GM19438 (cell line): ENCODE measurements around the gene TEAD1.

Source experiments
- ATAC-seq: cut with Tn5 transposase; IDR thresholded peaks from one replicate; pipeline ENCODE4 v1.9.1; 2021; ENCODE audit warnings: low read depth; ENCODE audit not compliant: unreplicated experiment

Gene TEAD1

DNA sequence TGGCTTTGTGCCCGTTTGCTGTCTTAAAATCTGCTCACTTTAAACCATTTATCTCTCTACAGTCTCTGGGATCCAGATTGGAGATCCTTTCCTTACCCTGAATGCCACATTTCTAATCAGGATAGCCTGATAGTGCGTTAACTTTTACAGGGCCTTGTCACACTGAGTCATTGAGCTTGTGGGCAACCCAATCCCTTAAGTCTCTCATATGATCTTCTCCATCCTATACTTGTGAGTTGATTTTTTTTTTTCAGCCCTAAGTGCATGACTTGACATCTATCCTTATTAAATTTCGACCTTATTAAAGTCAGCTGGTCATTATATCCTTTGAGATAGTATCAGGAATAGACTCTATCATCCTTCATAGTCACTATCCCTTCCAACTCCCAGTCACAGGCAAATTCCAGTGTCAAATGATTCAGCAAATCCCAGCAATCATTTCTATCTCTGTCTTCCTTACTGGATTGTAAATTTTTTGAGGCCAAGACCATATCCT, 57.7 kb downstream of the TEAD1 start:
- no peak for ATAC-seq

DNA sequence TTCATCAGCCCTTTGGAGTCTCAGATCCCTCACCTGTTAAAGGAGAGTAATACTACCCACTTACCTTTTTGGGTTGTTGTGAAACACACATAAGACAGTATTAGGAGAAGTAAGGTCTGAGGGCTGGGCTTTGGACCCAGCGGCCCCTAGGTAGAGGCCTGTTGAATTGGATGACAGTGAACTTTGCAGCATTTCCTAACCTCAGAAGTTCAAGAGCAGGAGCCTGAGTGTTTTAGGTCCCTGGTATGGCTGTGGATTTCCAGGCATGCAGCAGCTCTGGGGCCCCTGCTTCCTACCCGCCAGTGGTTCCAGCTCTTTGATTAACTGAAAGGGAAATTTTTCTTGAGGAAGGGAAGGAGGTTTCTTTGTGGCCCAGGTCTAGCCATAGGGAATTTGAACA, 58.9 kb downstream of the TEAD1 start:
- ATAC-seq, result no peak

DNA sequence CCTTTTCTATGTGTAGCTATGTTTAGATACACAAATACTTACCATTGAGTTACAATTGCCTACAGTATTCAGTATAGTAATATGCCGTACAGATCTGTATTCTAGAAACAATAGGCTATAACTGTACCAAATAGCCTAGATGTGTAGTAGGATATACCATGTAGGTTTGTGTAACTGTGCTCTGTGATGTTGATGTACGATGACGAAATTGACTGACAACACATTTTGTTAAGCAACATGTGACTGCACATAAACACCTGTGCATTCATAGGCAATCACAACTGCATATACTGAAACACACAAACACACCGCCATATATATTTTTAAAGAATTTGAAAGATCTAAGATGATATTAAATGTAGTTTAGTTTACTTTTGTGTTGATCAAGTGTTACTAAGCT, 60.4 kb downstream of the TEAD1 start:
- no peak for ATAC-seq

DNA sequence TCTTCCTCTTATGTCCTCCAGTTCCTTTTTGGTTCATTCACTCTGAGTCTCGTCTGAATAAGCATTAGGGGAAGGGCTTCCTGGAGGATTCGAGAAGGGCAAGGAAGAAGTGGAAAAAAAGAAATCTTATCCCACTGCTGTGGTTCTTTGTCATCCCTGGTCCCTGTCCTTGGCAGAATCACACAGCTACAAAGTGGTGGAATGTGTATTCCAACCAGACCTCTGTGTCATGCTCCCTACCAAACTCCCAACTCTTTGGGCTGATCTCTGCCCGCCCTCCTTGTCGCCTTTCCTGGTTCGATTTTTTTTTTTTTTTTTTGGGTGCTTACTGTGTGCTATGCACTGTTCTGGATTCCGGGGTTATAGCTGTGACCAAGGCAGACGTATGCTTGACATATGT, 61.0 kb downstream of the TEAD1 start:
- no peak for ATAC-seq

DNA sequence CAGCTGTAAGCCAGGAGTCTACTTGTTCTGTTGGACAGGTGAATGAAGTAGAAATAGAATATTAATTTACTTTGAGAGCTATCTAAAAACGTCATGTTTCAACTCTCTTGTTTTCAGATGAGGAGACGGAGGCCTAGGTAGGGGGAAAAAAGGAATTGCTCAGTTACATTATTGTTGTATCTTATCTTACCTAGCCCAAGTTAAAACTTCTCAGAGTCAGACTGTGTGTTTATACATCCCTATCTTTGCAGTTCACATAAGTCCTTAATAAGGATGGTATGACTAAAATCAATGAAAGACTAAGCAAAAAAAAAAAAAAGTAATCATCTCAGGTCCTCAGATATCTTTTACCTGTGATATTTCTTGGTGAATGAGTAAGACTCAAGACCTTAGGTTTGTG, 62.8 kb downstream of the TEAD1 start:
- ATAC-seq, result no peak

DNA sequence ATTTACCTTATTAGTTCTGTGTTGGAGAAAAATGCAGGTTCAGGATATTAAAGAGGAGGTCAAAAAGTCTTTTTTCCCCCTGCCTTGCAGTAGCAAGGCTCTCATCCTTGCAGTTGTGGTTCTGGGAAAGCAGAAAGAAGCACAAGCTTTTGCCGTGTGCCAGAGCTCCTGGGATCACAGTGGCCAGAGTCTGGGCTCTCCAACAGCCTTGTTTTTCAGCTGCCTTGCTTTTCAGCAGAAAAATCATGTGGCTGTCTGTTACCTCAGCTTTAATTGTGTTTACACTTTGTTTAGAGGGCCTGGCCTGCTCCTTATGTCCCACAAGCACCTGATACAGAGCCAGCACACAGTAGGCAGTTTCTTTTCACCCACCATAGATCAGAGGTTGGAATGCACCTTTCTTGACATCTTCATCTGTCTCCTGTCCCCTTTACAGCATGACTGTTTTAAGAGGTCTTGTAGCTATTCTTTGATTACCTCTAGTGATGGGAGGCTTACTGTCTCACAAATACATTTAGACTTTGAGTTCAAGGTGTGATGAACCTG, 67.5 kb downstream of the TEAD1 start:
- no peak for ATAC-seq

DNA sequence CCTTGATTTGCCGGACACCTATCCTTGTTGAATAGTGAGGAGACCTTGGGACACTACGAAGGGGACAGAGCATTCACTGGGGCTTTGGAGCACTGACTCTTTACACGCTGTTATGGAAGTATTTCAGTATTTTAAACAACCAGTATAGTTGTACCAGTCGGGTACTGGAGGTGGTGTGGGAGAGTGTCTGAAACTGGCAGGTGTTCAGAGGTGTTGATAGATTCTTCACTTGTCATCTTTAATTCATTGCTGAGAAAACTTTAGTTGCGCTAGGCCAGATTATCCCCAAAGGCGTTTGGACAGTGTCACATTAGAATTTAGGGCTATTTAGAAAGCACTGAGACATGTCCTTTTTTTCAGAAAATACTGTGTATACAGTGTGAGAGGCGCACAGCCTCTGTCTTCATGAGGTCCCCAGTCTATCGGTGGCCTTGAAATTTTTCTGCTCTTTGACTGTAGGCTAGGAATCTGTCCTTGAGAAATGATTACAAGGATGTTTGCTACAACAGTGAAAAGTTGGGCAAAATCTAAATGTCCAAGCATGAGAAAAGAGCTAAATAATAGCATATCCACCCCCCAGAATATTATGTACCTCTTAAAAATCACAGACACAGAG, 69.7 kb downstream of the TEAD1 start:
- ATAC-seq, result no peak

DNA sequence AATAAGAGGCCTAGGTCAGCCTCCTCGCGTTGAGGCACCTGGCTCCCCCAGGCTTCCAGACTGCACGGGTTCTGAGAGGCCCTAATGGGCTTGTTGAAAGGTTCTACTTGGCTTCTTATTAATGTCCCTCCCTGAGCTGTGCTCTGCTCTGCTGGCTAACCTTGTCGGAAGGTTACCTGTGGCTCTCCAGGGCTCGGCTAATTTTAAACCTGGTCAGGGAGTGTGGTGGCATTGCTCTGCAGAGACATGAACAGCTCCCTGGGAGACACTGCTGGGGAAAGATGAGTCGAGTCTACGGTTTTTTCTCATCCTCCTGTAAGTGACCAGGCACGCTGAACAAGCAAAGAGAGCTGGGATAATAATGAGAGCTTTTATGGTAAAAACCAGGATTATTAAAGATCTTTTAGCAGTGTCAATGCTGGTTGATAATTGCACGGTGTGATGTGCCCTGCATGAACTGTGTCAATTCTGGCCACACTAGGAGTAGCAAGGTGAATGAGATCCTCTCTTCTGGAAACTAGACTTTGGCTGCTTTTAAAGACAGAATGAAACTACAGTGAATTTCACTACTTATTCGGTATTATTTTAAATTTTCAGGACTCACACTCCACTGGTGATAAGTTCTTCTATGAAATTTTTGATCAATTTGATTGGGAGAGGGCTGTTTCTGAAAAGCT, 70.7 kb downstream of the TEAD1 start:
- ATAC-seq, result no peak

DNA sequence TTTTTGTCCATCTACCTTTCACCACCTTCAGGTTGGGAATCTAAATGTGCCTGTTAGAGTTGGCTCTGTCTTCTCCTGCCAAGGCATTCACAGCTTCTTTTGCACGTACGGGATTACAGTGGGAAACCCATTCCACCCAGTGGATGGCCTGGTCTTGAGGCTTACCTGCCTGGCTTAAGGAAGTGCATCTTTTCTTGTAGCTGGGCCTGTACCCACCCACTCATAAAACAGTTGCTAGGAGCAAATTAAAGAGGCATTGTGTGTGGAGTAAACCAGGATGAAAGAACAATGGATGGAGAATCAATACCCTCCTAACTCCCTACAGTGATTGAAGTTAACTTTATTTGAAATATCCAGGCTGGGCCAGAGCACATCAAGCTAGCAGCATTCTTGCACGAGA, 71.6 kb downstream of the TEAD1 start:
- ATAC-seq, result no peak

DNA sequence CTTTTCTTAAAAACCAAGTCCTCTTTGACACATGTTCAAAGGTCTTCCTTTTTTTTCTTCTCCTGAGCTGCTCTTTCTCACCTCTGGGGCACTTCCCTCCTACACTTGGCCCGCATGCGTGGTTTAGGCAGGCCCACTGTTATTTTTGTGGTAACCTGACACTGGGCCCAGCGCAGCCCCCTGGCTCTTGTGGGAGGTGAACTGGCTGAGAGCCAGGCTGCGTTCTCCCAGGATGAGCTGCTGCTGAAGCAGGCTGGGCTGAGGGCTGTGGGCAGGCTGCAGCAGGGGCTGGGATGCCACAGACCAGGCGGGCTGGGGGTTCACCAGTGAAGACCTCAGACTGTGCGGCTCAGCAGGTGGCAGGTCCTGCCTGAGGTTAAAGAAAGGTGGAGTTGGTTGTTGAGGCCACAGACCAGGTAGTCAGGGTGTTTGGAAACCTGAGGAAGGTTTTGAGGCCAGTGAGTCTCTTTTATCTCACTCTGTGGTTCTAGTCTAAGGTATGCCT, 72.4 kb downstream of the TEAD1 start:
- no peak for ATAC-seq

DNA sequence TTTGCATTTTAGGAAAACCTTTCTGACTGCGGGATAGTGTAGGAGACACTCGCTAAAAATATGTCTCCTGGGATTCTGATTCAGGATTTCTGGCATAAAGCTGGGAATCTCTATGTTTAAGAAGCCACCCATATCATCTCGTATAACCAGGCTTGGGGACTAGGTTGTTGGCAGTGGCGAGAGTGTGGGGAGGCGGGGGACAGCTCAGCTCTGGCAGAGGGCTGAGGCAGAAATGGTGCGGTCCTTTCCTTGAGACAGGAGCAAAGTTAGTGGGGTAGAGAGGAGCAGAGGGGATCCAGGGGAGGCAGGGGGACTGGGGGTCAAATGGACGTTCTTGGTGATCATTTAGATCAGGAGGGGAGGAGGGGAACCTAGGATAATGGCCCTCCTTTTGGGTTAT, 74.3 kb downstream of the TEAD1 start:
- no peak for ATAC-seq

DNA sequence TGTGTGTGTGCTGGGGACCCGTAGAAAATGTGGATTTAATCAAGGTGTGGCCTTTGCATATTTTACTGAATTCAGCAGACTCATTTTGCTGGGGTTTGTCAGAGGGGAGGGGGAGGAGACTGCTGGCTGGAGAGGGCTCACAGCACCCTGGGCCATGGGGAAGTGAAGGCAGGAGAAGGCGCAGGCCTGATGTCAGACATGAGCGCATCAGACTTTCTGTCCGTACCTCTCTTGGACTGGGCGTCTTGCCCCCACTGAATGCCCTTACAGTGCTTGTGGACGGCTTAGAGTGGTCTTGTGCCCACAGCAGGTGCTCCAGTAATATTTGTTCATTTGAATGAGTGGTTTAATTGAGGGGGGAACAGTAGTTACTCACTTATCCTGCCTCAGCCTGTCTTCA, 75.2 kb downstream of the TEAD1 start:
- no peak for ATAC-seq

DNA sequence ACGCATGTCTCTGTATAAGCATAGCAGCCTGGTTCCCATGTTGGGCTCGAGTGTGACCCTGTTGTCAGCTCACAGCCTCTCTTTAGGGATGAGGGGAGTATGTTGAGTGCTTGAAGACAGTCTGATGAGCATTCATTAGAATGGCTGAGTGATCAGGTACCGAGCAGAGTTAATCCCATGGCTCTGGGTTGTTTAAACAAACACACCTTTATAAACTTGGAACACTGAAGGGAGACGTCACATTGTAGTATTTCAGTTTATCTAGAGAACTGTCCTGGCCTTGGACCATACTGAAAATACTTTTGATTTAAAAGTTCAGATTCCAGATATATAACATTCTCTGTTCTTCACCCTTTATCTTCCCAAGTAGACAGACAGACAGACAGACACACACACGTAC, 76.0 kb downstream of the TEAD1 start:
- ATAC-seq, result no peak

DNA sequence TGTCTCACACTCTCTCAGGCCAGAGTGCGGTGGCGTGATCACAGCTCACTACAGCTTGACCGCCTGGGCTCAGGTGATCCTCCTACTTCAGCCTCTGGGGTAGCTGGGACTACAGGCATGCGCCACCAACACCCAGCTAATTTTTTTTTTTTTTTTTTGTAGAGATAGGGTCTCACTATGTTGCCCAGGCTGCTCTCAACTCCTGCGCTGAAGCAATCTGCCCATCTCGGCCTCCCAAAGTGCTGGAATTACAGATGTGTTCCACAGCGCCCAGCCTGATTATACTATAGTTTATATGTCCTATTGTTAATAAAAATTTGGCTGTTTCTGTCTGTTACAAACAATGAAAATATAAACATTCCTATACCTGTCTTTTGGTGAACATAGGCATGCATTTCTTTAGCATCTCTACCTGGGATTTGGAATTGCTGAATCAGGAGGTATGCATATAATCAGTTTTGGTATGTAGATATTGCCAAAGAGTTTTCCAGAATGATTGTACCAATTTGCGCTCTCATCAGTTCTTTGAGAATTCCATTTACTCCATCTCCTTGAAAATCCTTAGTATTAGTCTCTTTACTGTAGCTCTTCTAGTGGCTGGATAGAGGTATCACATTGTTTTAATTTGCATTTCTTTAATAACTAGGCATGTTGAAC, 78.8 kb downstream of the TEAD1 start:
- ATAC-seq, result no peak

DNA sequence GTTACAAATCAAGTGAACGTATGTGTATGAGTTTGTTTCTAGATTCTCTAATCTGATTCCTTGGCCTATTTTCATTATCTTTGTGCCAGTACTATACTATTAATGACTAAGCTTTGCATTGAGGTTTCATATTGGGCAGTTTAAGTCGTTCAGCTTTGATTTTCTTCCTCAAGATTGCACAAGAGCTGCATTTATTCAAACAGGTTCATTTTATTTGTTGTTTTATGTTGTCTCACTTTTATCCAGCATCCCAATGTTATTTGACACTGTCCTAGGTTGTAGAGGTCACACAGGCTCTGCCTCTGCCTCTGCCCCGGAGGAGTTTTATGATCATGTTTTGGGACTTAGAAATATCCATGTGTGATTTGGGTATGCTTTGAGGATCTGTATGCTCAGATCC, 79.8 kb downstream of the TEAD1 start:
- ATAC-seq, result no peak

DNA sequence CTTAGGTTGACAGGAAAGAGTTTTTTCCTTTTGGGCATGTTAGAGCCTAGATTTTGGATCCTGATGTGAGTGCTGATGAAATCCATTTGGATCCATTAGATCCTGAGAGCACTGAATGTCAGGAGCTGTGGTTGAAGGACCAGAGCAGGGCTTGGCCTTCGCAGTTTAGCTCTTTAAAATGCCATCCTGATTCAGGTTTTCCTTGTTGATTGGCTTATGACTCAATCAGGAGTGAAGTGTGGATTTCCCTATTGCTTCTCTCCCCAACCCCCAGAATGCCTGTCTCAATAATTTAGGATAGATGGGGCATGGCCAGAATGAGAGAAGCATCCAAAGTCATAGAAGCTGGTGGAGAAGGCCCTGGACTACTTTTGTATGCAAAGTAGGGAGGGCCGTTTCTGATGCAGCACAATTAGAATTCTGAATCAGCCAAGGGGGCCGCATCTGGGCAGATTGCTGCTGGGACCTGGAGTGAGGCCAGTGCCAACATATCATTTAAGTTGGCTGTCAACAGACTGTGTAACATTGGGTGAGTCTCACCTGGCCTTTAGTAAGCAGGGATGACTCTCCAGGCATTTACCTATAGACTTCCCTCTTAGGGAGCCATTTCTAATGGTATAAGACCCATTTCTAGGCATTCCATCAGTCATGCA, 80.5 kb downstream of the TEAD1 start:
- ATAC-seq, result no peak

DNA sequence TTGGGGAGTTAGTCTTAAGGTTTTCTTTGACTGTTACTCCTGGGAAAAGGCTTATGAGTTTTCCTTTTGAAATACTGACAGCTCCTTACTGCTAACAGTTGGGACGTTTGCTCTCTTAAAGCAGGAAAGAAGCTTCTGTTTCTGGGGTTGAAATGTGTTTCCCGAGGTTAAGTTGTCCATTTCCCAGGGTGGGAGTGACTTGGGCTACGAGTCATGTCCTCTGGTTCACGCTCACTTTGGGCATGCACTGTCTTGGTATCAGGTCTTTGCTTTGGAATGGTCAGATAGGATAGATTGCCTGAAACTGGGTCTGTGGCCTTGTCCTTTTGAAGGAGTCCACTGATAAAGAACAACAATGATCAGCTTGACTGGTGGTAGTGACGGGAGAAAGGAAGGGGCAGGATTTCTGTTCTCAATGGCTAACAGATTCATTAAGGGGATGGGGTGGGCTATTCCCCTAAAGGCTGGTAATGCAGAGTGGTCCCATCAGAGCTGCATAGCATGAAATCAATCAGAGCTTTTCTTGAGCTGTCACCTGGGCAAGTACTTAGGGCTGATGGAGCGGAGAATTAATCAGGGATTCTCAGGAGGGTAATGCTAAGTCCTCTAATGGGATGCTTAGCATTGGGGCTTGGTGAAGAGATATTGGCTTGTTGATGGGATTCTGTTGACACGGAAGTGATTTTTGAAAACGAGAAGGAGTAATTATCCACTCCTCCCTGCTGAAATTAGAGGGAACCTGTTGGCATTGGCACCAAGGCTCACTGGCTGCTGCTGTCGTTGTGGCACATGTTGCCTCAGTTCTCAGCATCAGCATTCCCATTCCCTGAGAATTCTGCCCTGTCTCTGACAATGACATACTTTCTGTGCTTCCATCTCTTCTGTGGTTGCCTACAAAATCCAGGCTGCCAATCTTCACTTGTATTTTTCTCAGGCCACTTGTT, 81.6 kb downstream of the TEAD1 start:
- ATAC-seq, result no peak

DNA sequence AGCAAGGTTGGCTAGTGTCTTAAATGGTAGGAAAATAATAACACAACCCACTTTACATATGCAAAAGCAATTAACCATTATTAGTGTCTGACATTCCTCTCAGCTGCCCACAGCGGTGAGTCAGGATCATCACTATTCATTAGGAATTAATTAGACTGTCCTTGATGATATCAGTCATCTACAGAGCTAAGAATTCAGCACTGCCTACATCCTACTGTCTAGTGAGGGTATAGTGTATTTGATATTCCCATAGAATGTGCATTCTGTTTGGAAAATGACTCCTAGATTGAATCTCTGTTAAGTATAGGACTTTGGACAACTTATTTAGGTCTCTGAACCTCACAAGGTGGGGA, 82.2 kb downstream of the TEAD1 start:
- ATAC-seq, result no peak

DNA sequence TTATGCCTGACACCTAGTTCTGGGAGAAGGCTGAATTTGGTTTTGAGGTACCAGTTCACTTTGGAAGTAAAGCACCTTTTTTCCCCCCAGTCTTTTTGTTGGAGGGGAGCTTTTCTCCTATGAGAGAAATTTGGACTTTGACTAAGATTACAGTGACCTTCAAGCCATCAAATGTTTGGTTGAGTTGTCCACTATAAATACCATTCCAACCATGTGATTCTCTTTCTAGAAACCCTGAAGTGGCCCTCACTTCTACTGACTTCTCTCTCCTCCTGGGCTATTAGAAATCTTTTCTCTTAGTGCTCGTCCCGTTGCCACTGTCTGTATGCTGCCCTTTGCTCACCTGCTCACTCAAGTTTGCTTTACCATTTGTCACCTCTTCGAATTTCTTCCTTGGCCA, 82.6 kb downstream of the TEAD1 start:
- no peak for ATAC-seq

DNA sequence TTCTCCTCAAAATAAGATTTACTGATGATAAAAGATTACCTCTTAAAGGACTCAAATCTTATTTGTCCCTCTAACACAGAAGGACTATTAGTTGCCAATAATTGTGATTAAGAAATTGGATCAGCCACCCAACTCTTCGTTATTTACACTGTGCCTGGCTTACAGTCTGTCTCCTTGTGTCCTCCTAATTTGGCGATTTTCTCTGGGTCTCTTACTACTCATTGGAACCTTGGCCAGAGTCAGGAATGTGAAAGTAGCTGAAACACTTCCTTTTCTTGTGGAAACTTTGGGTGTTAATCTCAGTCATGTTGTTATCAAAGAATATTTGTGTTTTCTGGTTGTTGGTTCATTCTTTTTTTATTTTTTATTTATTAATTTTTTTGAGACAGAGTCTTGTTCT, 83.2 kb downstream of the TEAD1 start:
- no peak for ATAC-seq
